ENCODE results near the gene ABCA4.

Gene ABCA4

DNA sequence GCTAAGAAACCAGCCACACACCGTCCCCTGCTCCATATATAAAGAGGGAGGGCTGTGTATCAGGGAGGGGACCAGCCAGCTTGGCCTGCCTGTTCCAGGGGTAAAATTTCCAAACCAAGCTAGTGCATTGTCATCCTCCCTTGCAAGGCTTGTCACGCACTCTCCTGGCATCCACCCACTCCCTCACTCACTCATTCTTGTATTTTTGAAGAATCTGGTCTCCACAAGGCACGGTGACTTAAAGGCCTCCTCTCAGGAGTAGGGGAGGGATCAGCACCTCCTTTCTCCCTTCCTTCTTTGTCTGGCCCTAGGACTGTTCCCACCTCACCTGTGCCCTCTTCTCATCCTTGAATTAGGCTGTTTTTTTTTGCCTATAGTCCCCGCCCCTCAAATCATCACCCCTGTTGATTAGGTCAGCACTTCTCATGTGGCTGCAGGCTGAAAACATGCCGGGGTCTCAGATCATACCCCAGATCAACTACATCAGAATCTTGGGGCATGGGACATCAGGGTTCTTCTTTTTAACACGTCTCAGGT, 5.0 kb downstream of the ABCA4 start:
- peak overlapping the region; percentile 99 for H3K27ac Mint-ChIP-seq
- H3K4me1 Mint-ChIP-seq: peaks cover 79% of the 10 kb centered on the region
- H3K36me3 Mint-ChIP-seq (ENCODE audit: low read depth): no peaks in the 10 kb centered on the region
- H3K4me3 Mint-ChIP-seq: peak overlapping the region; percentile 63
- peaks cover 13% of the 10 kb centered on the region for H3K27me3 Mint-ChIP-seq (ENCODE audit: low read depth, poor library complexity)
- no peak for DNase-seq
- TF ChIP-seq, protein P1, sequence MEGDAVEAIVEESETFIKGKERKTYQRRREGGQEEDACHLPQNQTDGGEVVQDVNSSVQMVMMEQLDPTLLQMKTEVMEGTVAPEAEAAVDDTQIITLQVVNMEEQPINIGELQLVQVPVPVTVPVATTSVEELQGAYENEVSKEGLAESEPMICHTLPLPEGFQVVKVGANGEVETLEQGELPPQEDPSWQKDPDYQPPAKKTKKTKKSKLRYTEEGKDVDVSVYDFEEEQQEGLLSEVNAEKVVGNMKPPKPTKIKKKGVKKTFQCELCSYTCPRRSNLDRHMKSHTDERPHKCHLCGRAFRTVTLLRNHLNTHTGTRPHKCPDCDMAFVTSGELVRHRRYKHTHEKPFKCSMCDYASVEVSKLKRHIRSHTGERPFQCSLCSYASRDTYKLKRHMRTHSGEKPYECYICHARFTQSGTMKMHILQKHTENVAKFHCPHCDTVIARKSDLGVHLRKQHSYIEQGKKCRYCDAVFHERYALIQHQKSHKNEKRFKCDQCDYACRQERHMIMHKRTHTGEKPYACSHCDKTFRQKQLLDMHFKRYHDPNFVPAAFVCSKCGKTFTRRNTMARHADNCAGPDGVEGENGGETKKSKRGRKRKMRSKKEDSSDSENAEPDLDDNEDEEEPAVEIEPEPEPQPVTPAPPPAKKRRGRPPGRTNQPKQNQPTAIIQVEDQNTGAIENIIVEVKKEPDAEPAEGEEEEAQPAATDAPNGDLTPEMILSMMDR (IDR thresholded peaks at IDR 0.05): no peak
- H3K9me3 Mint-ChIP-seq: no peaks in the 10 kb centered on the region

DNA sequence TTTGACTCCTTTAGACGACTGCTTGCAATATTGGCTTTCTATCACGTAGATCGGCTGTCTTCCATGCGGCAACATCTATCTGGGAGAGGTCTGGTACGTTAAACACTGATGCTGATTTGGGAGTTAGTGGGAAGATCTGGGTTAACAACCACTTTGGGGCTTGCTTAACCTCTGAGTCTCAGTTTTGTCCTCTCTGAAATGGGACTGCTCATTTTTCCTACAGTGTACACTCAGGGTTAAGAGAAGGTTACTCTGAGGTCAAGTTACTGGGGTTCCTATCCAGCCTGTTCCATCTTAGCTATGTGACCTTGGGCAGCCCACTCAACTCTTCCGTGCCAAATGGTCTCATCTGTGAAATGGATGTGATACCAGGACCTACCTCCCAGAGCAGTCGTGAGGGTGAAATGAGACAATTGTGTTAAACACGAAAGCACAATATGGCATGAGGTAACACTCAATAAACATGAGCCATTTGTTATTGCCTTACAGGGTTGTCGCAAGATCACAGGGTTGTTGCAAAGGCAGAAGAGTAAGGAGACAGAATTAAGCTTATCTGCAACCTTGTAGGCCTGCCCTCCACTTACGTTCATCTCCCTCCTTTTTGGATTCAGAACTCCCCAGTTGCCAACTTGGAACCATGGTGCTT, 5.6 kb downstream of the ABCA4 start:
- H3K9me3 Mint-ChIP-seq: no peaks in the 10 kb centered on the region
- no peak overlapping the region for H3K4me3 Mint-ChIP-seq
- H3K27ac Mint-ChIP-seq: no peak overlapping the region
- TF ChIP-seq, protein P1 (IDR thresholded peaks at IDR 0.05): no peak
- H3K27me3 Mint-ChIP-seq (ENCODE audit: low read depth, poor library complexity): peaks cover 16% of the 10 kb centered on the region
- H3K36me3 Mint-ChIP-seq (ENCODE audit: low read depth): no peaks in the 10 kb centered on the region
- peaks cover 74% of the 10 kb centered on the region for H3K4me1 Mint-ChIP-seq
- DNase-seq: no peak

DNA sequence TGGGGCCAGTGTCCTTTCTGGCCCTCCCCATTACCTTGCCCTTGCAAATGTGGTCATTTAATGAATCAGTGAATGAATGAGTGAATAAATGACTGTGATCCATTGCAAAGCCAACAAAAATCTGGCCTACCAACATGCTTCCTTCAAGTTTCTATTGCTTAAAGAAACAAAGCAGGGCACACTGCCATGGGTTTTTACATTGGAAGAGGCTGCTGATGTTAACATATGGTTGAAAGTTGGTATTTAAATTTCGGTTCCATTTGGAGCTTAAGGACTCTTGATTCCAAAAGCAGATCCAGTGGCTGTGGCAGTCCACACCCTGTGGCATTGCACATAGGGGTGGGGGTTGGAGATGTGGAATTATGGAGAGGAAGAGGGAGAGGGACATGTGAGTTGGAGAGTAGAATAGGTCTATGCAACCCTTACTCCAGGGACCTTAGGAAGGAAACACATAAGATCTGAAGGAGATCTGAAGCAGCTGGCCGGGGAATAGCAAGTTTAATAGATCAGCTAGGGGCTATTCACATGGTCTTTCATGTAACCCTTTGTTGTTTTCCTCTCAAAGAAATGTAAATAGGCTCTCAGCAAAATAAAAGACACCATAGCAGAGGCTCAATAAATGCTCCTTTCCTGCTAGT, 7.2 kb downstream of the ABCA4 start:
- Mint-ChIP-seq H3K4me1 (peaks cover 57% of the 10 kb centered on the region), H3K9me3 (no peaks in the 10 kb centered on the region), H3K27ac (no peak overlapping the region), H3K4me3 (no peak overlapping the region), H3K36me3 (ENCODE audit: low read depth) (no peaks in the 10 kb centered on the region), H3K27me3 (ENCODE audit: low read depth, poor library complexity) (peaks cover 11% of the 10 kb centered on the region)
- no peak for DNase-seq
- TF ChIP-seq, protein P1 (IDR thresholded peaks at IDR 0.05): no peak

DNA sequence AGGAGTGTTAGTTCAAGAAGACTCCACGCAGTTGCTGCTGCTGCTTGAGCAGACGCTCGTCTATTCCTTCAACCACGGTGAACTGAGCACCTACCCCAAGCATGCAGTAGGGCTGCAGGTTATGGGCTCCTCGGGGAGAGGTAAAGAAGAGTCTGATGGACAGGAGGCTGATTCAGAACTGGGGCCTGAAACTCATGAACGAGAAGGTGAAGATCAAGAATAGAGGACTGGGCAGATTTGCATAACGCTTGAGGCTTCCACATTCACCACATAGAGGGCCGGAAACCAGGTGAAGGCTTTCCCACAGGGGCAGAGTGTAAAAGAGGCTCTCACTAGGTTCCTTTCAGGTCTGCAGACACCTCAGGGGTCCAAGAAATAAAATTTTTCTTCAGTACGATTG, 9.1 kb downstream of the ABCA4 start:
- no peak for DNase-seq
- no peak overlapping the region for H3K27ac Mint-ChIP-seq
- H3K27me3 Mint-ChIP-seq (ENCODE audit: low read depth, poor library complexity): peaks cover 15% of the 10 kb centered on the region
- no peaks in the 10 kb centered on the region for H3K36me3 Mint-ChIP-seq (ENCODE audit: low read depth)
- TF ChIP-seq, protein P1 (IDR thresholded peaks at IDR 0.05): no peak
- H3K4me1 Mint-ChIP-seq: peaks cover 51% of the 10 kb centered on the region
- no peaks in the 10 kb centered on the region for H3K9me3 Mint-ChIP-seq
- no peak overlapping the region for H3K4me3 Mint-ChIP-seq

DNA sequence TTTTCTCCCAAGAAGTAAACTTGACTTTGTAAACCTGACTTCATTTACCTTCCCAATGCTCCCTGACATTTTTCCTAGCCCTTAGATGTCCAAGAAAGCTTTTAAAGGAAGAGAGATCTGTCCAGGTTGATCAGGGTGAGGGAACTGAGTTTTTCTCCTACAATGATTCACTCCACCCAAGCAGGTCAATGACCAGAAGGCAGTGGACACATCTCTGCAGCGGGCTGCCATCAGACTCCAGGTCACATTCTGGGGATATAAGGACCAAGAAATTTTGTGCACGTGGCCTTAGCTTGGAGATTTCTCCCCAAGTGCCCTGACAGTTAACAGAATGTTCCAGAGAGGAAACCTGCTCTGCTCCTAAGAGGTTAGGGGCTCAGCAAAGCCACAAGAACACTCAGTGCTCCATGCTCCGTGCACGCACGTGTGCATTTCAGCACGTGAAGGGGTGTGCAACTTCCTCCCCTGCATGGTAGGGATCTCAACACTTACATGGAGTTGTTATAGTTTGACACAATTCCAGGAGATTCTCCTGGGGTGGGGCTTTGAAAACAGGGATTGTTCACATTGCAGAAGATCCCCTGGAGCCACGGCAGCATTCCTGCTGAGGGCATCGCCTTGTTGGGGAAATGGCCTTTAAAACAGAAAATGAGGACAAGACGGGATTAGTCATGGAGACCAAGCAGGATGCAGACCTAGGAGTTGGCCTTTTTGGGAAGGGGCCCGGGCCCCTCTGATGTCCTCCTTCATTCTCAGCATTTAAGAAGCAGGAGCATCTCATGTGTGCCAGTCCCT, 9.8 kb downstream of the ABCA4 start:
- no peak overlapping the region for H3K4me3 Mint-ChIP-seq
- no peak for DNase-seq
- no peaks in the 10 kb centered on the region for H3K9me3 Mint-ChIP-seq
- peaks cover 18% of the 10 kb centered on the region for H3K27me3 Mint-ChIP-seq (ENCODE audit: low read depth, poor library complexity)
- H3K27ac Mint-ChIP-seq: no peak overlapping the region
- TF ChIP-seq, protein P1 (IDR thresholded peaks at IDR 0.05): no peak
- peaks cover 51% of the 10 kb centered on the region for H3K4me1 Mint-ChIP-seq
- H3K36me3 Mint-ChIP-seq (ENCODE audit: low read depth): no peaks in the 10 kb centered on the region

Data from nephron progenitor cell (in vitro differentiated cells).